ENCODE measurements around the gene SLC25A38. TPM values are rescaled to one million over a fixed set of nuclear protein-coding genes. Genes with fewer than 3 reads are reported as not detected.

Gene SLC25A38
- total RNA-seq, 1 experiment from 2014 or later: 26.7 TPM

DNA sequence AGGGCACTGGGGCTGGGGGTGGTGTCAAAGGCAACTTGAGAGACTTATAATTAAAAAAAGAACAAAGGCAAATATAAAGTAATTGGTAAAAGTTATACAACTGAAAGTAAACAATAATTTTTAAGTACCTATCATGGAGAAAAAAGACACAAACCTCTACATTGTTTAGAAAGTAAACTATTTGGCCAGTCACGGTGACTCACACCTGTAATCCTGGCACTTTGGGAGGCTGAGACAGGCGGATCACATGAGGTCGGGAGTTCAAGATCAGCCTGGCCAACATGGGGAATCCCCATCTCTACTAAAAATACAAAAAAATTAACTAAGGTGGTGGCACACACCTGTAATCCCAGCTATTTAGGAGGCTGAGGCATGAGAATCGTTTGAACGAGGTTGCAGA, 49.2 kb downstream of the SLC25A38 start:
- intact Hi-C loops (cut with micrococcal nuclease): no loop called here
- no peak overlapping the region for H2AFZ ChIP-seq (ENCODE audit: low read depth, low read length, poor library complexity, severe bottlenecking)
- no peaks in the 10 kb centered on the region for H4K20me1 ChIP-seq (ENCODE audit: insufficient read depth)
- peaks cover 0 to 19% of the 10 kb centered on the region in 2 experiments; a peak in 1 of 4 replicates for H3K4me1 ChIP-seq (ENCODE audit: control insufficient read depth in 1 of 2, insufficient read depth in 2 of 2, low read length in 2 of 2)
- no TSS peak for BruUV-seq (replicated peaks)
- ChIA-PET RAD21 (ENCODE audit: low non-redundant PET in 1 of 2, low total read pairs in 2 of 2, uncharacterized antibody in 2 of 2, unreplicated experiment in 2 of 2) (no interaction called here), POLR2A (no interaction called here), CTCF (interaction anchor here (1.3 kb wide), 2 partner anchors 15 to 66 kb away, joined by 3 to 4 read pairs; no protein-coding TSS in a partner anchor)
- H3K4me3 ChIP-seq (replicated peaks in 1 of 2; ENCODE audit: low read depth in 1 of 2, low read length in 2 of 2): no peak overlapping the region
- H3K36me3 ChIP-seq (ENCODE audit: control insufficient read depth in 1 of 2, insufficient read depth in 2 of 2, low read length in 2 of 2): no peaks in the 10 kb centered on the region
- H3K4me2 ChIP-seq (ENCODE audit: low read length): peak overlapping the region; percentile 10; the same call in 1 of the 2 replicates
- ATAC-seq: peak; percentile 45; the same call in 1 of the 2 replicates
- H3K79me2 ChIP-seq (ENCODE audit: insufficient read depth, low read length): no peaks in the 10 kb centered on the region
- H3K9me3 ChIP-seq (ENCODE audit: control insufficient read depth in 1 of 2, insufficient read depth in 1 of 2, low read depth in 1 of 2, low read length in 2 of 2): no peaks in the 10 kb centered on the region
- H3K9me2 ChIP-seq (ENCODE audit: insufficient read depth): no peaks in the 10 kb centered on the region
- no peak overlapping the region for H3K9ac ChIP-seq (ENCODE audit: low read length)
- H3K27ac ChIP-seq (ENCODE audit: low read depth, low read length): no peak overlapping the region
- no peak for DNase-seq (ENCODE audit: low read depth, low spot score)
- no peak for TF ChIP-seq TCF7L2 (IDR thresholded peaks at IDR 0.05; ENCODE audit: borderline replicate concordance, extremely low read depth, insufficient read depth, insufficient read length)
- no peak for TF ChIP-seq EGR1 (IDR thresholded peaks at IDR 0.05; ENCODE audit: low read depth)
- TF ChIP-seq EZH2phosphoT487 (IDR thresholded peaks at IDR 0.05; ENCODE audit: borderline replicate concordance): no peak
- TF ChIP-seq, protein P1, sequence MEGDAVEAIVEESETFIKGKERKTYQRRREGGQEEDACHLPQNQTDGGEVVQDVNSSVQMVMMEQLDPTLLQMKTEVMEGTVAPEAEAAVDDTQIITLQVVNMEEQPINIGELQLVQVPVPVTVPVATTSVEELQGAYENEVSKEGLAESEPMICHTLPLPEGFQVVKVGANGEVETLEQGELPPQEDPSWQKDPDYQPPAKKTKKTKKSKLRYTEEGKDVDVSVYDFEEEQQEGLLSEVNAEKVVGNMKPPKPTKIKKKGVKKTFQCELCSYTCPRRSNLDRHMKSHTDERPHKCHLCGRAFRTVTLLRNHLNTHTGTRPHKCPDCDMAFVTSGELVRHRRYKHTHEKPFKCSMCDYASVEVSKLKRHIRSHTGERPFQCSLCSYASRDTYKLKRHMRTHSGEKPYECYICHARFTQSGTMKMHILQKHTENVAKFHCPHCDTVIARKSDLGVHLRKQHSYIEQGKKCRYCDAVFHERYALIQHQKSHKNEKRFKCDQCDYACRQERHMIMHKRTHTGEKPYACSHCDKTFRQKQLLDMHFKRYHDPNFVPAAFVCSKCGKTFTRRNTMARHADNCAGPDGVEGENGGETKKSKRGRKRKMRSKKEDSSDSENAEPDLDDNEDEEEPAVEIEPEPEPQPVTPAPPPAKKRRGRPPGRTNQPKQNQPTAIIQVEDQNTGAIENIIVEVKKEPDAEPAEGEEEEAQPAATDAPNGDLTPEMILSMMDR (IDR thresholded peaks at IDR 0.05 in 2 of 3, conservative IDR thresholded peaks at IDR 0.05 in 1 of 3; ENCODE audit: borderline replicate concordance in 1 of 3, insufficient read depth in 1 of 3, low read depth in 2 of 3, low read length in 2 of 3): no peak
- no peak for TF ChIP-seq SRF (IDR thresholded peaks at IDR 0.05; ENCODE audit: low read depth)
- TF ChIP-seq ZFX (IDR thresholded peaks at IDR 0.05): no peak
- TF ChIP-seq, protein P2, sequence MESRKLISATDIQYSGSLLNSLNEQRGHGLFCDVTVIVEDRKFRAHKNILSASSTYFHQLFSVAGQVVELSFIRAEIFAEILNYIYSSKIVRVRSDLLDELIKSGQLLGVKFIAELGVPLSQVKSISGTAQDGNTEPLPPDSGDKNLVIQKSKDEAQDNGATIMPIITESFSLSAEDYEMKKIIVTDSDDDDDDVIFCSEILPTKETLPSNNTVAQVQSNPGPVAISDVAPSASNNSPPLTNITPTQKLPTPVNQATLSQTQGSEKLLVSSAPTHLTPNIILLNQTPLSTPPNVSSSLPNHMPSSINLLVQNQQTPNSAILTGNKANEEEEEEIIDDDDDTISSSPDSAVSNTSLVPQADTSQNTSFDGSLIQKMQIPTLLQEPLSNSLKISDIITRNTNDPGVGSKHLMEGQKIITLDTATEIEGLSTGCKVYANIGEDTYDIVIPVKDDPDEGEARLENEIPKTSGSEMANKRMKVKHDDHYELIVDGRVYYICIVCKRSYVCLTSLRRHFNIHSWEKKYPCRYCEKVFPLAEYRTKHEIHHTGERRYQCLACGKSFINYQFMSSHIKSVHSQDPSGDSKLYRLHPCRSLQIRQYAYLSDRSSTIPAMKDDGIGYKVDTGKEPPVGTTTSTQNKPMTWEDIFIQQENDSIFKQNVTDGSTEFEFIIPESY (IDR thresholded peaks at IDR 0.05; ENCODE audit: extremely low read depth, insufficient replicate concordance, low read length): no peak
- TF ChIP-seq ELF1 (IDR thresholded peaks at IDR 0.05; ENCODE audit: borderline replicate concordance, low read depth): no peak
- no peak for TF ChIP-seq SIN3A (IDR thresholded peaks at IDR 0.05; ENCODE audit: low read depth)
- TF ChIP-seq, protein P3, sequence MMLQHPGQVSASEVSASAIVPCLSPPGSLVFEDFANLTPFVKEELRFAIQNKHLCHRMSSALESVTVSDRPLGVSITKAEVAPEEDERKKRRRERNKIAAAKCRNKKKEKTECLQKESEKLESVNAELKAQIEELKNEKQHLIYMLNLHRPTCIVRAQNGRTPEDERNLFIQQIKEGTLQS (IDR thresholded peaks at IDR 0.05): no peak
- no peak for TF ChIP-seq CEBPB (IDR thresholded peaks at IDR 0.05; ENCODE audit: low read depth)
- H3K27me3 ChIP-seq (ENCODE audit: insufficient read depth, low read length): no peaks in the 10 kb centered on the region

Data from HCT116 (cell line).